K562 (cell line): Measurements from ENCODE around the gene PPP1R13L. TPM values are rescaled to one million over a fixed set of nuclear protein-coding genes. Genes with fewer than 3 reads are reported as not detected.

ENCODE experiments used
- CHD7 ChIP-seq: fragments of 200-600 bp; sonication (generic); IDR thresholded peaks from one replicate; pipeline ENCODE4 v1.6.1; 2012; ENCODE audit warnings: mild to moderate bottlenecking, low read depth, low read length, inconsistent platforms
- MIER1 ChIP-seq: fragments of 450-650 bp; IDR thresholded peaks from 2 replicates; pipeline ENCODE4 v1.6.1; 2016; ENCODE audit warnings: antibody characterized with exemption, mild to moderate bottlenecking, low read depth
- NR2C2 ChIP-seq, 2 experiments: fragments of 200-800 bp in 1 of 2; sonication (Bioruptor generic) in 1 of 2; sonication (generic) in 1 of 2; formaldehyde crosslinking in 1 of 2; IDR thresholded peaks; 2 replicates each; pipeline versions ENCODE4 v1.6.1 to v1.8.0; 2016 to 2022; ENCODE audit warnings: mild to moderate bottlenecking in 1 of 2, missing compliant biosample characterization in 1 of 2, missing genetic modification characterization in 1 of 2, missing genetic modification reagents in 1 of 2
- POLR3A ChIP-seq: IDR thresholded peaks from 2 replicates; pipeline ENCODE4 v1.6.1; 2011; ENCODE audit warnings: borderline replicate concordance, mild to moderate bottlenecking, moderate library complexity; ENCODE audit not compliant: insufficient read length, insufficient read depth; ENCODE audit errors: extremely low read depth
- PREB ChIP-seq: sonication (generic); formaldehyde crosslinking; IDR thresholded peaks from 2 replicates; pipeline ENCODE4 v1.8.1; 2023; ENCODE audit warnings: mild to moderate bottlenecking, missing genetic modification reagents
- PRPF4 ChIP-seq: fragments of 200-400 bp; formaldehyde crosslinking; IDR thresholded peaks from one replicate; pipeline ENCODE4 v1.6.1; 2017; ENCODE audit warnings: low read length, low read depth, mild to moderate bottlenecking; ENCODE audit not compliant: insufficient read depth, poor library complexity, severe bottlenecking
- TFAP4 ChIP-seq: sonication (generic); formaldehyde crosslinking; IDR thresholded peaks from 2 replicates; pipeline ENCODE4 v1.8.0; 2022; ENCODE audit warnings: missing genetic modification reagents, mild to moderate bottlenecking, moderate library complexity, borderline replicate concordance
- polyA plus RNA-seq, 8 experiments: library from polyadenylated mRNA; depleted of rRNA in 4 of 8; stranded (reverse) in 5 of 8; unstranded in 3 of 8; fragments of >200 nt; fragmentation: Nextera tagmentation in 2 of 8; fragmentation: Illumina TruSeq in 1 of 8; extraction: Ambion mirVana in 2 of 8; extraction: Trizol in 1 of 8; gene quantifications; 2 replicates each; pipeline versions ENCODE4 v1.2.1 to v1.2.3, GENCODE V29; 2011 to 2014; ENCODE audit warnings: inconsistent platforms in 1 of 8, missing spikeins in 1 of 8
- total RNA-seq, 7 experiments: library from RNA; depleted of rRNA in 6 of 7; stranded (reverse); fragments of >200 nt in 6 of 7; fragmentation: Illumina TruSeq in 2 of 7; extraction: Trizol in 2 of 7; gene quantifications; 2 replicates each; pipeline versions ENCODE4 v1.2.1 to v1.2.3, GENCODE V29; 2011 to 2021; ENCODE audit warnings: low replicate concordance in 1 of 7
- TF ChIP-seq, protein P1 (sequence below): fragments of 450-650 bp; formaldehyde crosslinking; IDR thresholded peaks from 2 replicates; pipeline ENCODE4 v1.4.0; 2022; ENCODE audit warnings: mild to moderate bottlenecking, moderate library complexity
- TF ChIP-seq, protein P2 (sequence below): fragments of 450-650 bp; IDR thresholded peaks from 2 replicates; pipeline ENCODE4 v1.6.1; 2016; ENCODE audit warnings: missing biosample characterization, missing genetic modification characterization

The PPP1R13L gene
- total and polyA plus RNA-seq, 9 of the 15 experiments (the other 6 are each of a cell fraction or from before 2014, with no cell fraction given): 0.32 to 6.7 (median 2.0) TPM

DNA sequence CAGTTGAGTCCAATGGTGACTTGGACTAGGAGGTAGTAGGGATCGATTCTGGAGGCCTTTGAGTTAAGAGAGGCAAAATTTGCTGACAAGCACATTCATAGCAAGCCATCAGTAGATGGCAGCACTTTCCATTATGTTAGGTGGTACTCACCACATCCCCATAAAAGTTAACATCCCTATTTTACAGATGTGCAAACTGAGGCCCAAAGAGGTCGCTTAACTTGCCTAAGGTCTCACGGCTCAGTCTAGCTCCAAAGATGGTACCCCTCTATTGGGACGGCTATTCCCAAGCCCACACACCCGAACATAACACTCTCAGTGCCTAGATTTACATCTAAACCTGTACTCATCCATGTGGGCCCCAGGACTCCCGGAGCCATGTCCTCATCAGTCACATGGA is 41.4 kb upstream of the PPP1R13L start (continued):
- TF ChIP-seq, protein P1, sequence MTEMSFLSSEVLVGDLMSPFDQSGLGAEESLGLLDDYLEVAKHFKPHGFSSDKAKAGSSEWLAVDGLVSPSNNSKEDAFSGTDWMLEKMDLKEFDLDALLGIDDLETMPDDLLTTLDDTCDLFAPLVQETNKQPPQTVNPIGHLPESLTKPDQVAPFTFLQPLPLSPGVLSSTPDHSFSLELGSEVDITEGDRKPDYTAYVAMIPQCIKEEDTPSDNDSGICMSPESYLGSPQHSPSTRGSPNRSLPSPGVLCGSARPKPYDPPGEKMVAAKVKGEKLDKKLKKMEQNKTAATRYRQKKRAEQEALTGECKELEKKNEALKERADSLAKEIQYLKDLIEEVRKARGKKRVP (CRISPR knock-in tag): no peak
- TF ChIP-seq TFAP4 (CRISPR knock-in tag): no peak
- no peak for TF ChIP-seq PRPF4
- no peak for TF ChIP-seq MIER1
- TF ChIP-seq, protein P2, sequence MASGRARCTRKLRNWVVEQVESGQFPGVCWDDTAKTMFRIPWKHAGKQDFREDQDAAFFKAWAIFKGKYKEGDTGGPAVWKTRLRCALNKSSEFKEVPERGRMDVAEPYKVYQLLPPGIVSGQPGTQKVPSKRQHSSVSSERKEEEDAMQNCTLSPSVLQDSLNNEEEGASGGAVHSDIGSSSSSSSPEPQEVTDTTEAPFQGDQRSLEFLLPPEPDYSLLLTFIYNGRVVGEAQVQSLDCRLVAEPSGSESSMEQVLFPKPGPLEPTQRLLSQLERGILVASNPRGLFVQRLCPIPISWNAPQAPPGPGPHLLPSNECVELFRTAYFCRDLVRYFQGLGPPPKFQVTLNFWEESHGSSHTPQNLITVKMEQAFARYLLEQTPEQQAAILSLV (tag): no peak
- no peak for TF ChIP-seq NR2C2 (CRISPR knock-in tag; IDR thresholded peaks at IDR 0.05)
- no peak for TF ChIP-seq NR2C2 (tag; IDR thresholded peaks at IDR 0.05)
- no peak for TF ChIP-seq CHD7
- no peak for TF ChIP-seq POLR3A
- TF ChIP-seq PREB (CRISPR knock-in tag): no peak
